Measurements from ENCODE around the gene KIRREL1.

Gene KIRREL1

GRCh38 chr1:158022554-158023312, 29.3 kb downstream of the KIRREL1 start:
- no peaks in the 10 kb centered on the region for H3K9me3 ChIP-seq (ENCODE audit: insufficient read depth, low read depth, low read length)
- H3K4me3 ChIP-seq (ENCODE audit: low read length): no peak overlapping the region
- H3K36me3 ChIP-seq (ENCODE audit: insufficient read depth, low read depth, low read length): peaks cover 4% of the 10 kb centered on the region; the same call in 1 of the 2 replicates
- no peak overlapping the region for H3K27ac ChIP-seq (ENCODE audit: low read length)
- peaks cover 52% of the 10 kb centered on the region for H3K4me1 ChIP-seq (ENCODE audit: insufficient read depth, low read length)
- no peaks in the 10 kb centered on the region for H3K27me3 ChIP-seq (ENCODE audit: insufficient read depth, low read length)
- H3K9ac ChIP-seq (ENCODE audit: low read depth, low read length): no peak overlapping the region

DNA sequence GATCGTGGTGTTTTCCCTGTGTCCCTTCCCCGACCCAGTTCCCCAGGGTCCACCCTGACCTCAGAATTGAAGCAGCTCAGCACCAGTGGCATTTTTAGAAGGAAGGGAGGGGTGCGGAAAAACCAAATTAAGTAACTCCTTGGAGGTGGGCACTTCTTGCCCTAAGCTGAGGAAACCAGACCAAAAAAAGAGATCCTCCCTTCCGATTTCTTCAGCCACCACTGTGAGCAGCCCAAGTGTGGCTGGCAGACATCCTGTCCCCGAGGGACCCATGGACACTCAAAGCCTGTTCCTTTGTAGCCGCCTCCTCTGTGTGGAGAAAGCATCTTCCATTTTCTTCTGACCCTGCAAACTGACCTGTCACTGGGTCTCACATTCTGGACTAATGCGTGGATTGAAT, 31.3 kb downstream of the KIRREL1 start:
- Histone ChIP-seq H3K27ac (ENCODE audit: low read length) (no peak overlapping the region), H3K27me3 (ENCODE audit: insufficient read depth, low read length) (no peaks in the 10 kb centered on the region), H3K4me1 (ENCODE audit: insufficient read depth, low read length) (peaks cover 36% of the 10 kb centered on the region), H3K9ac (ENCODE audit: low read depth, low read length) (no peak overlapping the region), H3K36me3 (ENCODE audit: insufficient read depth, low read depth, low read length) (peaks cover 4% of the 10 kb centered on the region; the same call in 1 of the 2 replicates), H3K9me3 (ENCODE audit: insufficient read depth, low read depth, low read length) (no peaks in the 10 kb centered on the region), H3K4me3 (ENCODE audit: low read length) (no peak overlapping the region)

GRCh38 chr1:158025576-158026230, 32.3 kb downstream of the KIRREL1 start:
- H3K36me3 ChIP-seq (ENCODE audit: insufficient read depth, low read depth, low read length): peaks cover 8% of the 10 kb centered on the region
- peaks cover 26% of the 10 kb centered on the region for H3K4me1 ChIP-seq (ENCODE audit: insufficient read depth, low read length)
- H3K27ac ChIP-seq (ENCODE audit: low read length): no peak overlapping the region
- H3K4me3 ChIP-seq (ENCODE audit: low read length): no peak overlapping the region
- H3K27me3 ChIP-seq (ENCODE audit: insufficient read depth, low read length): no peaks in the 10 kb centered on the region
- no peak overlapping the region for H3K9ac ChIP-seq (ENCODE audit: low read depth, low read length)
- H3K9me3 ChIP-seq (ENCODE audit: insufficient read depth, low read depth, low read length): no peaks in the 10 kb centered on the region

- H3K27ac ChIP-seq (ENCODE audit: low read length): no peak overlapping the region
- peaks cover 19% of the 10 kb centered on the region for H3K4me1 ChIP-seq (ENCODE audit: insufficient read depth, low read length)
- H3K4me3 ChIP-seq (ENCODE audit: low read length): no peak overlapping the region
- no peaks in the 10 kb centered on the region for H3K27me3 ChIP-seq (ENCODE audit: insufficient read depth, low read length)
- peaks cover 16% of the 10 kb centered on the region for H3K36me3 ChIP-seq (ENCODE audit: insufficient read depth, low read depth, low read length)
- no peaks in the 10 kb centered on the region for H3K9me3 ChIP-seq (ENCODE audit: insufficient read depth, low read depth, low read length)
- H3K9ac ChIP-seq (ENCODE audit: low read depth, low read length): no peak overlapping the region
Measured at GRCh38 chr1:158026651-158027050, 33.2 kb downstream of the KIRREL1 start.

GRCh38 chr1:158027508-158027907, 34.1 kb downstream of the KIRREL1 start:
- Histone ChIP-seq H3K36me3 (ENCODE audit: insufficient read depth, low read depth, low read length) (peaks cover 16% of the 10 kb centered on the region), H3K4me1 (ENCODE audit: insufficient read depth, low read length) (peaks cover 11% of the 10 kb centered on the region; the same call in 1 of the 2 replicates), H3K27ac (ENCODE audit: low read length) (no peak overlapping the region), H3K9ac (ENCODE audit: low read depth, low read length) (no peak overlapping the region), H3K27me3 (ENCODE audit: insufficient read depth, low read length) (no peaks in the 10 kb centered on the region), H3K4me3 (ENCODE audit: low read length) (no peak overlapping the region), H3K9me3 (ENCODE audit: insufficient read depth, low read depth, low read length) (no peaks in the 10 kb centered on the region)

DNA sequence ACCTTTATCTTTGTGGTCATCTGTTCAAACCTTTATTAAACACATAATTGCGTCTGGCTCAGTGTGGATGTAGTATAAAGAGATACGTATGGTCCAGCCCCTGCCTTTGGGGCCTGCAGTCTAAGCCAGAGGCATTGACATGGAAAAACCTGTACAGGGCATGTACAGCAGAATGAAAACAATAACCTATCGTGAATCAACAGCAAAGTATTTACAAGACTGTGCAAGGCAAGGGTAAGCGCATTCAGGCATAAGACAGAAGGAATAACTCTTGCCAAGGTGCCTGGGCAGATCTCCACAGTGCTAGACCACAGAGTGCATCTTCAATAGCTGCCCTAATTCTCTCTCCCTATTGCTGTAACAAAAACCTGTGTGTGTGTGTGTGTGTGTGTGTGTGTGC, 35.5 kb downstream of the KIRREL1 start:
- Histone ChIP-seq H3K27me3 (ENCODE audit: insufficient read depth, low read length) (no peaks in the 10 kb centered on the region), H3K9ac (ENCODE audit: low read depth, low read length) (no peak overlapping the region), H3K36me3 (ENCODE audit: insufficient read depth, low read depth, low read length) (peaks cover 16% of the 10 kb centered on the region), H3K4me1 (ENCODE audit: insufficient read depth, low read length) (peaks cover 9% of the 10 kb centered on the region; the same call in 1 of the 2 replicates), H3K9me3 (ENCODE audit: insufficient read depth, low read depth, low read length) (no peaks in the 10 kb centered on the region), H3K27ac (ENCODE audit: low read length) (no peak overlapping the region), H3K4me3 (ENCODE audit: low read length) (no peak overlapping the region)

- H3K9ac ChIP-seq (ENCODE audit: low read depth, low read length): no peak overlapping the region
- no peaks in the 10 kb centered on the region for H3K27me3 ChIP-seq (ENCODE audit: insufficient read depth, low read length)
- H3K4me3 ChIP-seq (ENCODE audit: low read length): no peak overlapping the region
- H3K36me3 ChIP-seq (ENCODE audit: insufficient read depth, low read depth, low read length): peaks cover 12% of the 10 kb centered on the region; the same call in 1 of the 2 replicates
- H3K4me1 ChIP-seq (ENCODE audit: insufficient read depth, low read length): peaks cover 19% of the 10 kb centered on the region; the same call in 1 of the 2 replicates
- H3K9me3 ChIP-seq (ENCODE audit: insufficient read depth, low read depth, low read length): no peaks in the 10 kb centered on the region
- no peak overlapping the region for H3K27ac ChIP-seq (ENCODE audit: low read length)
Measured at GRCh38 chr1:158035014-158035413, 41.6 kb downstream of the KIRREL1 start.

DNA sequence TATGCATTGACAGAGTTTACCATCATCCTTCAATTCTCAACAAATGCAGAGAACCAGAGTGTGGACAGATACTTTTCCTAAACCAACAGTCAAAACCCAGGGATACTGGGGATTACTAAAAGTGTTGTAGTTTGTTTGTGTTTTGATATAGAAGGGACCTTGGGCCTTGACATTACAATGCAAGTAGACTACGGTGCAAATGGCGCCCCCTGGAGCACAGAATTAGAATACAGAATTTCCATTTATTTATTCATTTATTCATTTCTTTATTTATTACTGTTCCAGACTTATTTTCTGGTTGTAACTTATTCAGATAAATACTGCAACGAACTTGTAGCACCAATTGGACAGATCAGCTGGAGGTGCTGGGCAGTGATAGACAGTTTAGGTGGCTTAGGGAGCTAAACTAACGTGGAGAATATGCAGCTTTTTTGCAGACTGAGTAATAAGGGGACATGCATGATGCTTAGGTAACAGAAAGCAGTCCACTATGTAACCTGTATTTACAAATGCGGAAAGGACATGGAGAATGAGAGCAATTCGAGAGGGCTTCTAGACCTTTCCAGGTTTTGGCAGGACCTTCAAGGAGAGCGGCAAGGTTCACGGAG, 42.6 kb downstream of the KIRREL1 start:
- no peak overlapping the region for H3K9ac ChIP-seq (ENCODE audit: low read depth, low read length)
- peaks cover 4% of the 10 kb centered on the region; the same call in 1 of the 2 replicates for H3K36me3 ChIP-seq (ENCODE audit: insufficient read depth, low read depth, low read length)
- H3K4me3 ChIP-seq (ENCODE audit: low read length): no peak overlapping the region
- no peak overlapping the region for H3K27ac ChIP-seq (ENCODE audit: low read length)
- H3K9me3 ChIP-seq (ENCODE audit: insufficient read depth, low read depth, low read length): no peaks in the 10 kb centered on the region
- peaks cover 19% of the 10 kb centered on the region; the same call in 1 of the 2 replicates for H3K4me1 ChIP-seq (ENCODE audit: insufficient read depth, low read length)
- no peaks in the 10 kb centered on the region for H3K27me3 ChIP-seq (ENCODE audit: insufficient read depth, low read length)

GRCh38 chr1:158037008-158037865, 43.8 kb downstream of the KIRREL1 start:
- H3K27me3 ChIP-seq (ENCODE audit: insufficient read depth, low read length): no peaks in the 10 kb centered on the region
- H3K27ac ChIP-seq (ENCODE audit: low read length): no peak overlapping the region
- no peaks in the 10 kb centered on the region for H3K36me3 ChIP-seq (ENCODE audit: insufficient read depth, low read depth, low read length)
- no peak overlapping the region for H3K9ac ChIP-seq (ENCODE audit: low read depth, low read length)
- no peaks in the 10 kb centered on the region for H3K9me3 ChIP-seq (ENCODE audit: insufficient read depth, low read depth, low read length)
- H3K4me3 ChIP-seq (ENCODE audit: low read length): no peak overlapping the region
- H3K4me1 ChIP-seq (ENCODE audit: insufficient read depth, low read length): peaks cover 19% of the 10 kb centered on the region; the same call in 1 of the 2 replicates

- no peaks in the 10 kb centered on the region for H3K36me3 ChIP-seq (ENCODE audit: insufficient read depth, low read depth, low read length)
- no peaks in the 10 kb centered on the region for H3K27me3 ChIP-seq (ENCODE audit: insufficient read depth, low read length)
- H3K4me1 ChIP-seq (ENCODE audit: insufficient read depth, low read length): peaks cover 19% of the 10 kb centered on the region; the same call in 1 of the 2 replicates
- no peak overlapping the region for H3K9ac ChIP-seq (ENCODE audit: low read depth, low read length)
- no peaks in the 10 kb centered on the region for H3K9me3 ChIP-seq (ENCODE audit: insufficient read depth, low read depth, low read length)
- no peak overlapping the region for H3K4me3 ChIP-seq (ENCODE audit: low read length)
- H3K27ac ChIP-seq (ENCODE audit: low read length): no peak overlapping the region
Measured at GRCh38 chr1:158037866-158038359, 44.5 kb downstream of the KIRREL1 start.

DNA sequence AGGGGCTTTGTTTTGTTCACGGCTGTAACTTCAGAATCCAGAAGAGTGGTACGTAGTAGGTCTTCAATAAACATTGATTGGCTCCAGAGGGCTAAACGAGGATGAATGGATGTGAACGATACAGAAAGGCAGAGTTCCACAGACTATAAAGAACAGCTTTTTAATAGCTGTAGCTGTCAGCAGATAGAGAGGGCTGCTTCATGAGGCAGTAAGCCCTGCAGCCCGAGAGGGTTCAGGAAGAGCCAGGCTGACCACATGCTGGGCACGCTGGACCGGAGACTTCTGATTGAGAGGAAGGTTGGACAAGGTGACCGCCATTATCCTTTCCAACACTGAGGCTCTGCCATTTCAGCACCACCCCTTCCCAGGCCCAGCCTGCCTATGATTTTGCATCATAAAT, 45.3 kb downstream of the KIRREL1 start:
- Histone ChIP-seq H3K9me3 (ENCODE audit: insufficient read depth, low read depth, low read length) (no peaks in the 10 kb centered on the region), H3K27ac (ENCODE audit: low read length) (no peak overlapping the region), H3K9ac (ENCODE audit: low read depth, low read length) (no peak overlapping the region), H3K36me3 (ENCODE audit: insufficient read depth, low read depth, low read length) (no peaks in the 10 kb centered on the region), H3K4me3 (ENCODE audit: low read length) (no peak overlapping the region), H3K4me1 (ENCODE audit: insufficient read depth, low read length) (peaks cover 26% of the 10 kb centered on the region; the same call in 1 of the 2 replicates), H3K27me3 (ENCODE audit: insufficient read depth, low read length) (no peaks in the 10 kb centered on the region)

Data from iPS-20b (cell line).